ENCODE results near the gene DUSP2.

The DUSP2 gene

GRCh38 chr2:96099861-96100798, 45.1 kb downstream of the DUSP2 start:
- no peak for DNase-seq (ENCODE audit: low spot score)

DNA sequence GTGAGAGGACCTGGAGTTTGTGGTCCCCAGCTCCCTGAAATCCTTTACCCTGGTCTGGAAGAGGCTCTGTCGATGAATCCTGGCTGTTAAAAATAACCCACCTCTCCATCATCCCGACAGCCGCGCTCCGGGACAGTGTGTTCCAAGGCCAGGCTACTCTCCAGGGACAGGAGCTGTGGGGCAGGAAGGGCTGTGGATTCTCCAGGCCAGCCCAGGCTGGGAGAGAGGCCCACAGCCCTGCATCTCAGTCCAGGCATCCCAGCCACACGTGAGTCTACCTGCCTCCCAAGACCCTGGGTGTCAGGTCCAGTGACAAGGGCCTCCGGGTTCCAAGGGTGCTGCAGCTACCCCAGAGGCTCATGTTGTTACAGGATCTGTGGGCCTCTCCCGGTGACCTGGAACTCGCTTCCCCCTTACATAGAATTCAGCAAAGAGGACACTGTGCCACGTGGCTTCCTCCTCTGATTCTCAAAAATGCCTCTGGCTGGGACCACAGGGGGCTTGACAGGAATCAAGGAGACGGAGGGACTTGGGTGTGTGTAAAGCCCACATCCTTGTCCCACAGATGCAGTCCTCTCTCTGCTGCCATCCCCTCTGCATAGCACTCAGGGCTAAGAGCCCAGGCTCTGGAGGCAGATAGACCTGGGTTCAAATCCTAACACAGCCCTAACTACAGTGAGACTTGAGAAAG, 46.2 kb downstream of the DUSP2 start:
- DNase-seq (ENCODE audit: low spot score): no peak

GRCh38 chr2:96097951-96098823, 47.1 kb downstream of the DUSP2 start:
- no peak for DNase-seq (ENCODE audit: low spot score)

DNA sequence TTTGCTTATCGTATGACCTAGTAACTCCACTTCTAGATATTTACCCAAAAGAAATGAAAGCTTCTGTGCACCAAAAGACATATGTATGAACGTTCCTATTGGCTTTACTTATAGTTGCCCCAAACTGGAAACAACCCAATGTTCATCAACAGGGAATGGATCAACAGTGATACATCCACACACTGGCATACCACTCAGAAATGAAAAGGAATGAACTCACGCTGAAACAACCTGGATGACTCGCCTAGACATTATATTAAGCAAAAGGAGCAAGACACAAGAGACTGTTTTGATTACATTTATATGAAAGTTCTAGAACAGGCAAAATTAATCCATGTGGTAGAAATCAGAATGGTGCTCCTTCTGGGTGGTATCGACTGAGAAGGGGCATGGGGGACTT, 47.8 kb downstream of the DUSP2 start:
- DNase-seq (ENCODE audit: low spot score): no peak

DNA sequence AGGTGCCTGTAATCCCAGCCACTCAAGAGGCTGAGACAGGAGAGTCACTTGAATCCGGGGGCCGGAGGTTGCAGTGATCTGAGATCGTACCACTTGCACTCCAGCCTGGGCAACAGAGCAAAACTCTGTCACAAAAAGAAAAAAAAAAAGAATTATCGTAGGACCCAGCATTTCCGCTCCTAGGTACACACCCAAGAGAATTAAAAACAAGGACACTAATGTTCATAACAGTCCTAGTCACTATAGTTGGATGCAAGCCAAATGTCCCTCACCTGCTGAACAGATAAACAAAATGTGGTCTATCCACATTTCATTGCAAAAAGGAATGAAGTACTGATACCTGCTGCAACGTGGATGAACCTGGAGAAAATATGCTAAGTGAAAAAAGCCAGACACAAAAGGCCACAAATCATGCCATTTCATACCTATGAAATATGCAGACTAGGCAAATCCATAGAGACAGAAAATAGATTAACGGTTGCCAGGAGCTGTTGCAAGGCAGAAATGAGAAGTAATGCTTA, 50.1 kb downstream of the DUSP2 start:
- DNase-seq (ENCODE audit: low spot score): peak; percentile 10

DNA sequence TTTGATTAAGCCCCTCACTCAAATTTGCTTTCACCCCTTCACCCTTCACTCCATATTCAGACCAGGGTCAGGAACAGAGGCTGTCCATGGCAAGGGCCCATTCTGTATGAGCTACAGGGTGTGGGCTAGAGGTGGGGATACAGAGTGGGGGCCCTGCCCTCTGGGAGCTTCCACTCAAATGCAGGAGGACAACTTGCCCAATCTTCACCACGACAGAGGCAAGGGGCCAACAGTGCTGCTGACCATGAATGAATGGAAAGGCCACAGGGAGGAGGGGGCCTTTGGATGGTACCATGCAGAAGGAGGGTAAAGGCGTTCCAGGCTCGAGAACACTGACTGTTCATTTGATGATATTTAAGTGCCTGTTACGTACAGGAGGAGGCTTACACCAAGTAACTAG, 51.7 kb downstream of the DUSP2 start:
- DNase-seq (ENCODE audit: low spot score): no peak

All from hematopoietic multipotent progenitor cell treated with erythropoietin and hydrocortisone succinate and interleukin-3 and kit ligand, for 15 days (in vitro differentiated cells).